ENCODE data around the gene TENM4. TPM values are rescaled to one million over a fixed set of nuclear protein-coding genes. Genes with fewer than 3 reads are reported as not detected.

TENM4 gene
- polyA plus RNA-seq, 2 of the 4 experiments (the other 2 are of a cell fraction) = 0.06 to 0.31 TPM

DNA sequence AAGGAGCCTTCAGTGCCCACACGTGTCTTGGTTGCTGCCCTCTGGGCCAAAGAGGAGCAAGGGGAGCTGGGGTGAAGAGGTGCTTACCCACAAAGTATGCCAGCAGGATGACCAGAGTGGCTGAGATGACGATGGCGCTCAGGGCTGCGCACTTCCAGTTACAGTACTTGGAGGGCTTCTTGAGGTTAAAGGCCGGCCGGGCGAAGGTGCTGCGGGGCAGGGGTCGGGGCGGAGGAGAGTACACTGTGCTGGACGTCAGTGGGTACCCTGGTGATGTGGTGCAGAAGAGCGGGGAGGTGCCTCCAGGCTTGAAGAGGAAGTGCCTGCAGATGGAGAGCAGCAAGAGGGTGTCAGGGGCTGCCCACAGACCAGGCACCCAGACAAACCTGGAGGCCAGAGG, 551.1 kb downstream of the TENM4 start:
- Histone ChIP-seq H3K4me1 (no peaks in the 10 kb centered on the region), H3K4me3 (no peak overlapping the region), H3K4me2 (no peak overlapping the region), H3K9me3 (no peaks in the 10 kb centered on the region), H3K27ac (no peak overlapping the region)
- DNase-seq (ENCODE audit: low read depth in 1 of 2, low spot score in 1 of 2) = no peak
- CTCF ChIA-PET = interaction anchor here (1.4 kb wide), 1 partner anchor 10 kb away, joined by 4 read pairs; no protein-coding TSS in a partner anchor
- ATAC-seq = no peak
- no peak for FAIRE-seq
- WGBS (ENCODE audit: missing lambda C conversion rate) = 44% methylated on average over 12 of the region's 12 CpGs
- TF ChIP-seq CBX8 (IDR thresholded peaks at IDR 0.05) (no peak), BHLHE40 (IDR thresholded peaks at IDR 0.05; ENCODE audit: low read depth, low read length) (no peak), CHD4 (IDR thresholded peaks at IDR 0.05; ENCODE audit: borderline replicate concordance) (no peak), RNF2 (IDR thresholded peaks at IDR 0.05; ENCODE audit: borderline replicate concordance, low read depth) (no peak), HEYL (CRISPR knock-in tag; IDR thresholded peaks at IDR 0.05) (no peak), NR3C1 (IDR thresholded peaks at IDR 0.05) (no peak), HOXB5 (CRISPR knock-in tag; IDR thresholded peaks at IDR 0.05) (no peak)
- TF ChIP-seq, protein P1, sequence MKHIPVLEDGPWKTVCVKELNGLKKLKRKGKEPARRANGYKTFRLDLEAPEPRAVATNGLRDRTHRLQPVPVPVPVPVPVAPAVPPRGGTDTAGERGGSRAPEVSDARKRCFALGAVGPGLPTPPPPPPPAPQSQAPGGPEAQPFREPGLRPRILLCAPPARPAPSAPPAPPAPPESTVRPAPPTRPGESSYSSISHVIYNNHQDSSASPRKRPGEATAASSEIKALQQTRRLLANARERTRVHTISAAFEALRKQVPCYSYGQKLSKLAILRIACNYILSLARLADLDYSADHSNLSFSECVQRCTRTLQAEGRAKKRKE (CRISPR knock-in tag; IDR thresholded peaks at IDR 0.05; ENCODE audit: low read depth) = no peak
- TF ChIP-seq, protein P2, sequence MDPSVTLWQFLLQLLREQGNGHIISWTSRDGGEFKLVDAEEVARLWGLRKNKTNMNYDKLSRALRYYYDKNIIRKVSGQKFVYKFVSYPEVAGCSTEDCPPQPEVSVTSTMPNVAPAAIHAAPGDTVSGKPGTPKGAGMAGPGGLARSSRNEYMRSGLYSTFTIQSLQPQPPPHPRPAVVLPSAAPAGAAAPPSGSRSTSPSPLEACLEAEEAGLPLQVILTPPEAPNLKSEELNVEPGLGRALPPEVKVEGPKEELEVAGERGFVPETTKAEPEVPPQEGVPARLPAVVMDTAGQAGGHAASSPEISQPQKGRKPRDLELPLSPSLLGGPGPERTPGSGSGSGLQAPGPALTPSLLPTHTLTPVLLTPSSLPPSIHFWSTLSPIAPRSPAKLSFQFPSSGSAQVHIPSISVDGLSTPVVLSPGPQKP (IDR thresholded peaks at IDR 0.05; ENCODE audit: low read depth, low read length) = no peak
- POLR2A ChIA-PET = no interaction called here

DNA sequence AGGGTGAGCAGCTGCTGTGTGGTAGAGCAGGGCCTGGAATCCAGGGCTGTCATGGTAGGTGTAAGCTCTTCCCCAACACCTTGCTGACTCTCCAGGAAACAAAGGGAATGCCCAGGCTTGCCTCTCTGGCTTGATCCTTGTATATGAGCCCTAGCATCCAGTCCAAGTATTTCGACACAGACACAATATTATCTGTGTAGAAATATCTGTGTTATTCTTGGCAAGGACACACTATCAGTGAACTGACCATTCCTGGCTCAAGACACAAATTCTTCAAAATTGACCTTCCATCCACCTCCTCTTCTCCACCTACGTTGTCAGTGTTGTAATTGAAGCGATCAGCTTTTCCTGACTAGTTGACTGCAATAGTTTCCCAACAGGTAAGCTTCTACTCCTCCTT, 554.2 kb downstream of the TENM4 start:
- H3K9me3 ChIP-seq = no peaks in the 10 kb centered on the region
- H3K27ac ChIP-seq = no peak overlapping the region
- 26% methylated on average over 3 of the region's 3 CpGs for WGBS (ENCODE audit: missing lambda C conversion rate)
- POLR2A ChIA-PET = no interaction called here
- CTCF ChIA-PET = interaction anchor here (1.9 kb wide), 1 partner anchor 10 kb away, joined by 8 read pairs; no protein-coding TSS in a partner anchor
- H3K4me3 ChIP-seq = no peak overlapping the region
- ATAC-seq (no peak), DNase-seq (ENCODE audit: low read depth in 1 of 2, low spot score in 1 of 2) (no peak), FAIRE-seq (no peak)
- no peaks in the 10 kb centered on the region for H3K4me1 ChIP-seq
- TF ChIP-seq MYC (IDR thresholded peaks at IDR 0.05; ENCODE audit: borderline replicate concordance, low read length) (no peak), TFCP2L1 (CRISPR knock-in tag; IDR thresholded peaks at IDR 0.05) (no peak), JUN (IDR thresholded peaks at IDR 0.05) (no peak), MAFK (IDR thresholded peaks at IDR 0.05; ENCODE audit: partially characterized antibody) (no peak), ZSCAN20 (CRISPR knock-in tag; IDR thresholded peaks at IDR 0.05) (no peak), KDM5A (IDR thresholded peaks at IDR 0.05) (no peak), BHLHE40 (IDR thresholded peaks at IDR 0.05; ENCODE audit: low read depth, low read length) (no peak), KDM1A (IDR thresholded peaks at IDR 0.05; ENCODE audit: low read depth) (no peak), CBX8 (IDR thresholded peaks at IDR 0.05) (no peak), POLR2AphosphoS2 (conservative IDR thresholded peaks at IDR 0.05; ENCODE audit: low read length) (no peak), TP53 (CRISPR knock-in tag; IDR thresholded peaks at IDR 0.05) (no peak), FOSB (CRISPR knock-in tag; IDR thresholded peaks at IDR 0.05) (no peak), NR3C1 (IDR thresholded peaks at IDR 0.05) (no peak), HOXB13 (CRISPR knock-in tag; IDR thresholded peaks at IDR 0.05; ENCODE audit: low read depth) (no peak), CBX2 (IDR thresholded peaks at IDR 0.05; ENCODE audit: borderline replicate concordance, low read depth) (no peak)
- TF ChIP-seq, protein P3, sequence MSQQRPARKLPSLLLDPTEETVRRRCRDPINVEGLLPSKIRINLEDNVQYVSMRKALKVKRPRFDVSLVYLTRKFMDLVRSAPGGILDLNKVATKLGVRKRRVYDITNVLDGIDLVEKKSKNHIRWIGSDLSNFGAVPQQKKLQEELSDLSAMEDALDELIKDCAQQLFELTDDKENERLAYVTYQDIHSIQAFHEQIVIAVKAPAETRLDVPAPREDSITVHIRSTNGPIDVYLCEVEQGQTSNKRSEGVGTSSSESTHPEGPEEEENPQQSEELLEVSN (IDR thresholded peaks at IDR 0.05; ENCODE audit: borderline replicate concordance, low read depth) = no peak
- TF ChIP-seq, protein P4, sequence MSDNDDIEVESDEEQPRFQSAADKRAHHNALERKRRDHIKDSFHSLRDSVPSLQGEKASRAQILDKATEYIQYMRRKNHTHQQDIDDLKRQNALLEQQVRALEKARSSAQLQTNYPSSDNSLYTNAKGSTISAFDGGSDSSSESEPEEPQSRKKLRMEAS (IDR thresholded peaks at IDR 0.05) = no peak
- TF ChIP-seq, protein P5, sequence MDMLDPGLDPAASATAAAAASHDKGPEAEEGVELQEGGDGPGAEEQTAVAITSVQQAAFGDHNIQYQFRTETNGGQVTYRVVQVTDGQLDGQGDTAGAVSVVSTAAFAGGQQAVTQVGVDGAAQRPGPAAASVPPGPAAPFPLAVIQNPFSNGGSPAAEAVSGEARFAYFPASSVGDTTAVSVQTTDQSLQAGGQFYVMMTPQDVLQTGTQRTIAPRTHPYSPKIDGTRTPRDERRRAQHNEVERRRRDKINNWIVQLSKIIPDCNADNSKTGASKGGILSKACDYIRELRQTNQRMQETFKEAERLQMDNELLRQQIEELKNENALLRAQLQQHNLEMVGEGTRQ (IDR thresholded peaks at IDR 0.05) = no peak
- TF ChIP-seq, protein P1 (CRISPR knock-in tag; IDR thresholded peaks at IDR 0.05; ENCODE audit: low read depth) = no peak
- H3K4me2 ChIP-seq = no peak overlapping the region
